ENCODE data around the gene RPA3. TPM values are rescaled to one million over a fixed set of nuclear protein-coding genes. Genes with fewer than 3 reads are reported as not detected.
A peak's percentile ranks its signal among the peaks of the same experiment; 100 is the strongest.

The RPA3 gene
- total and polyA plus RNA-seq, 2 of the 13 experiments (the other 11 are each of a cell fraction or from before 2014, with no cell fraction given): 38.3 to 154 TPM

DNA sequence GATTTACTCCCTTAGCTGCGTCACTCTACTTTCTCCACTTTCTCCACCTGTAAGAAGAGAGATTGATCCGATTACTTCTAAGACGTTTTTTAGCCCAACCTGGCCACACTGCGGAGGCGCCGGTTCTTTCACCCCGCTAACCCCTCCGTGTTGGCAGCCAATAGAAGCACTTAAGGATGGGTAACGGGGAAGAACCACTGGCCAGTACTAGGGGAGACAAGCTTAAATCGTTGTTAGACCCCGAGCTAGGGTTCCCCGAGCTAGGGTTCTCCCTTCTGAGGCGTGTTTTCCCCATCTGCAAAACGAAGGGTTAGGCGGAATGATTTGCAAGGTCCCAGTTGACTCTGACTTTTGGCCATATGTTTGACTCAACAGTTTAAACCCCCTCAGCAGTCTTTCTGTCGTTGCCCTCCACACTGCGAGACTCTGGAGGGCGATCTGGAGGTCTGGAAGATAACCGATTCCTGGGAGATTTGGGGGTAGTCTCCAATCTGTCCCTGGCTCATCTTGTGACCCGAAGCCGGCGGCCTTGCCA, 77.2 kb downstream of the RPA3 start (continued):
- TF ChIP-seq ZNF530 (CRISPR knock-in tag; IDR thresholded peaks at IDR 0.05; ENCODE audit: low read depth) (no peak), MAFG (CRISPR knock-in tag; IDR thresholded peaks at IDR 0.05) (no peak), ZNF839 (CRISPR knock-in tag; IDR thresholded peaks at IDR 0.05; ENCODE audit: borderline replicate concordance) (no peak), RXRA (CRISPR knock-in tag; IDR thresholded peaks at IDR 0.05) (no peak), NCOR1 (IDR thresholded peaks at IDR 0.05; ENCODE audit: borderline replicate concordance, low read length) (no peak), ZNF382 (CRISPR knock-in tag; IDR thresholded peaks at IDR 0.05; ENCODE audit: borderline replicate concordance) (no peak), ZNF766 (CRISPR knock-in tag; IDR thresholded peaks at IDR 0.05; ENCODE audit: borderline replicate concordance) (no peak), SMAD1 (CRISPR knock-in tag; IDR thresholded peaks at IDR 0.05; ENCODE audit: borderline replicate concordance, low read depth) (no peak), MAFF (IDR thresholded peaks at IDR 0.05; ENCODE audit: low read depth, low read length) (peak; percentile 75), ZNF326 (CRISPR knock-in tag; IDR thresholded peaks at IDR 0.05; ENCODE audit: borderline replicate concordance) (no peak), RARA (CRISPR knock-in tag; IDR thresholded peaks at IDR 0.05) (no peak), ZNF879 (CRISPR knock-in tag; IDR thresholded peaks at IDR 0.05) (no peak), TAF1 (CRISPR knock-in tag; IDR thresholded peaks at IDR 0.05) (no peak), SRSF1 (optimal IDR thresholded peaks at IDR 0.05; ENCODE audit: low read depth, low read length) (no peak), ZNF772 (CRISPR knock-in tag; IDR thresholded peaks at IDR 0.05) (0 out of 2 replicates have a peak, but pooled peaks have one; percentile 2), POLR2A (IDR thresholded peaks at IDR 0.05; ENCODE audit: insufficient read depth in 1 of 2, low read depth in 2 of 2, low read length in 2 of 2) (no peak), DMAP1 (CRISPR knock-in tag; IDR thresholded peaks at IDR 0.05) (no peak), ZBTB7A (CRISPR knock-in tag; IDR thresholded peaks at IDR 0.05) (no peak), RARG (CRISPR knock-in tag; IDR thresholded peaks at IDR 0.05; ENCODE audit: low read depth) (no peak), FOXK2 (IDR thresholded peaks at IDR 0.05) (no peak), MBNL3 (CRISPR knock-in tag; conservative IDR thresholded peaks at IDR 0.05) (no peak), ZNF747 (CRISPR knock-in tag; IDR thresholded peaks at IDR 0.05; ENCODE audit: borderline replicate concordance) (peak; percentile 74; the same call in 1 of the 2 replicates)
- TF ChIP-seq, protein P1, sequence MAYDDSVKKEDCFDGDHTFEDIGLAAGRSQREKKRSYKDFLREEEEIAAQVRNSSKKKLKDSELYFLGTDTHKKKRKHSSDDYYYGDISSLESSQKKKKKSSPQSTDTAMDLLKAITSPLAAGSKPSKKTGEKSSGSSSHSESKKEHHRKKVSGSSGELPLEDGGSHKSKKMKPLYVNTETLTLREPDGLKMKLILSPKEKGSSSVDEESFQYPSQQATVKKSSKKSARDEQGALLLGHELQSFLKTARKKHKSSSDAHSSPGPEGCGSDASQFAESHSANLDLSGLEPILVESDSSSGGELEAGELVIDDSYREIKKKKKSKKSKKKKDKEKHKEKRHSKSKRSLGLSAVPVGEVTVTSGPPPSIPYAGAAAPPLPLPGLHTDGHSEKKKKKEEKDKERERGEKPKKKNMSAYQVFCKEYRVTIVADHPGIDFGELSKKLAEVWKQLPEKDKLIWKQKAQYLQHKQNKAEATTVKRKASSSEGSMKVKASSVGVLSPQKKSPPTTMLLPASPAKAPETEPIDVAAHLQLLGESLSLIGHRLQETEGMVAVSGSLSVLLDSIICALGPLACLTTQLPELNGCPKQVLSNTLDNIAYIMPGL (CRISPR knock-in tag; IDR thresholded peaks at IDR 0.05; ENCODE audit: borderline replicate concordance in 1 of 2, low read depth in 1 of 2): no peak; a peak in 1 of 4 replicates
- TF ChIP-seq, protein P2, sequence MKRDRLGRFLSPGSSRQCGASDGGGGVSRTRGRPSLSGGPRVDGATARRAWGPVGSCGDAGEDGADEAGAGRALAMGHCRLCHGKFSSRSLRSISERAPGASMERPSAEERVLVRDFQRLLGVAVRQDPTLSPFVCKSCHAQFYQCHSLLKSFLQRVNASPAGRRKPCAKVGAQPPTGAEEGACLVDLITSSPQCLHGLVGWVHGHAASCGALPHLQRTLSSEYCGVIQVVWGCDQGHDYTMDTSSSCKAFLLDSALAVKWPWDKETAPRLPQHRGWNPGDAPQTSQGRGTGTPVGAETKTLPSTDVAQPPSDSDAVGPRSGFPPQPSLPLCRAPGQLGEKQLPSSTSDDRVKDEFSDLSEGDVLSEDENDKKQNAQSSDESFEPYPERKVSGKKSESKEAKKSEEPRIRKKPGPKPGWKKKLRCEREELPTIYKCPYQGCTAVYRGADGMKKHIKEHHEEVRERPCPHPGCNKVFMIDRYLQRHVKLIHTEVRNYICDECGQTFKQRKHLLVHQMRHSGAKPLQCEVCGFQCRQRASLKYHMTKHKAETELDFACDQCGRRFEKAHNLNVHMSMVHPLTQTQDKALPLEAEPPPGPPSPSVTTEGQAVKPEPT (CRISPR knock-in tag; IDR thresholded peaks at IDR 0.05; ENCODE audit: low read depth): no peak
- TF ChIP-seq, protein P3, sequence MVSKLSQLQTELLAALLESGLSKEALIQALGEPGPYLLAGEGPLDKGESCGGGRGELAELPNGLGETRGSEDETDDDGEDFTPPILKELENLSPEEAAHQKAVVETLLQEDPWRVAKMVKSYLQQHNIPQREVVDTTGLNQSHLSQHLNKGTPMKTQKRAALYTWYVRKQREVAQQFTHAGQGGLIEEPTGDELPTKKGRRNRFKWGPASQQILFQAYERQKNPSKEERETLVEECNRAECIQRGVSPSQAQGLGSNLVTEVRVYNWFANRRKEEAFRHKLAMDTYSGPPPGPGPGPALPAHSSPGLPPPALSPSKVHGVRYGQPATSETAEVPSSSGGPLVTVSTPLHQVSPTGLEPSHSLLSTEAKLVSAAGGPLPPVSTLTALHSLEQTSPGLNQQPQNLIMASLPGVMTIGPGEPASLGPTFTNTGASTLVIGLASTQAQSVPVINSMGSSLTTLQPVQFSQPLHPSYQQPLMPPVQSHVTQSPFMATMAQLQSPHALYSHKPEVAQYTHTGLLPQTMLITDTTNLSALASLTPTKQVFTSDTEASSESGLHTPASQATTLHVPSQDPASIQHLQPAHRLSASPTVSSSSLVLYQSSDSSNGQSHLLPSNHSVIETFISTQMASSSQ (IDR thresholded peaks at IDR 0.05; ENCODE audit: low read depth): no peak
- TF ChIP-seq, protein P3 (CRISPR knock-in tag; IDR thresholded peaks at IDR 0.05; ENCODE audit: borderline replicate concordance): no peak

Data from HepG2 (cell line).